HG03520 (cell line): ENCODE data around the gene TMED8.
"Not testable (repeated sequence)": the region's sequence is repeated elsewhere in the genome, so short reads cannot be mapped to it uniquely, and the experiment has no call there.

Source experiments
- ATAC-seq: cut with Tn5 transposase; IDR thresholded peaks from one replicate; pipeline ENCODE4 v1.9.1; 2021; ENCODE audit warnings: mild to moderate bottlenecking, moderate library complexity; ENCODE audit not compliant: unreplicated experiment

The TMED8 gene

GRCh38 chr14:77322951-77323350, 53.9 kb downstream of the TMED8 start:
- ATAC-seq = no peak

GRCh38 chr14:77322250-77322902, 54.5 kb downstream of the TMED8 start:
- no peak for ATAC-seq

- ATAC-seq = peak; percentile 59
These were observed 56.5 kb downstream of the TMED8 start, which contains the start of gene POMT2 for GRCh38 chr14:77320238-77320935. TSS of gene POMT2 (minus strand) at chr14:77320883. CDS start at chr14:77320681, 202 bp downstream.

- ATAC-seq = no peak
These were observed 57.5 kb downstream of the TMED8 start for GRCh38 chr14:77319422-77319821.

GRCh38 chr14:77318756-77319155, 58.1 kb downstream of the TMED8 start:
- ATAC-seq = not testable (repeated sequence)

- no peak for ATAC-seq
These were observed 58.8 kb downstream of the TMED8 start for GRCh38 chr14:77318006-77318553.

- no peak for ATAC-seq
These were observed 60.0 kb downstream of the TMED8 start for GRCh38 chr14:77316872-77317301.

GRCh38 chr14:77316195-77316505, 60.7 kb downstream of the TMED8 start:
- no peak for ATAC-seq

- no peak for ATAC-seq
These were observed 62.1 kb downstream of the TMED8 start for GRCh38 chr14:77314539-77315457.

- no peak for ATAC-seq
These were observed 62.9 kb downstream of the TMED8 start for GRCh38 chr14:77314043-77314442.

GRCh38 chr14:77313371-77313770, 63.5 kb downstream of the TMED8 start:
- no peak for ATAC-seq

- ATAC-seq = no peak
These were observed 65.7 kb downstream of the TMED8 start for GRCh38 chr14:77311217-77311616.

- no peak for ATAC-seq
These were observed 66.9 kb downstream of the TMED8 start for GRCh38 chr14:77310026-77310425.

GRCh38 chr14:77309131-77309530, 67.8 kb downstream of the TMED8 start:
- no peak for ATAC-seq

- no peak for ATAC-seq
These were observed 69.9 kb downstream of the TMED8 start for GRCh38 chr14:77306851-77307496.

- no peak for ATAC-seq
These were observed 70.5 kb downstream of the TMED8 start for GRCh38 chr14:77306416-77306815.

- ATAC-seq = no peak
These were observed 71.2 kb downstream of the TMED8 start for GRCh38 chr14:77305696-77306095.

GRCh38 chr14:77303417-77304156, 73.3 kb downstream of the TMED8 start:
- ATAC-seq = no peak

- ATAC-seq = no peak
These were observed 74.0 kb downstream of the TMED8 start for GRCh38 chr14:77302926-77303325.

GRCh38 chr14:77301103-77301502, 75.8 kb downstream of the TMED8 start:
- no peak for ATAC-seq
